ENCODE data around the gene EPHA5.

The EPHA5 gene

DNA sequence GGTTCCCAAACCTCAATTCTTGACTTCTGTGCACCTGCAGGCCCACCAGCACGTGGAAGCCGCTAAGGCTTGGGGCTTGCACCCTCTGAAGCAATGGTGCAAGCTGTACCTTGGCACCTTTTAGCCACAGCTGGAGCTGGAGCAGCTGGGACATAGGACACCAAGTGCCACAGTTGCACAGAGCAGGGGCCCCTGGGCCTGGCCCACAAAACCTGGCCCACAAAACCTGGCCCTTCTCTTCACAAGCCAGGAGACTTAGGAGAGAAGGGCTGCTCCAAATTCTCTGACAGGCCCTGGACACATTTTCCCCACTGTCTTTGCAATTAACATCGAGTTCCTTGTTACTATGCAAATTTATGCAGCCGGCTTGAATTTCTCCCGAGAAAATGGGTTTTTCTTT lies 197.8 kb downstream of the EPHA5 start:
- no peaks in the 10 kb centered on the region for H3K27me3 Mint-ChIP-seq
- ATAC-seq = no peak
- no peak overlapping the region for H3K4me3 Mint-ChIP-seq
- no peaks in the 10 kb centered on the region for H3K36me3 Mint-ChIP-seq
- no peaks in the 10 kb centered on the region for H3K4me1 Mint-ChIP-seq
- H3K9me3 Mint-ChIP-seq = no peaks in the 10 kb centered on the region
- no peak overlapping the region for H3K27ac Mint-ChIP-seq

GRCh38 chr4:65467068-65467680 lies 203.1 kb downstream of the EPHA5 start:
- Mint-ChIP-seq H3K36me3 (no peaks in the 10 kb centered on the region), H3K4me3 (no peak overlapping the region), H3K27ac (no peak overlapping the region), H3K4me1 (no peaks in the 10 kb centered on the region), H3K27me3 (no peaks in the 10 kb centered on the region), H3K9me3 (no peaks in the 10 kb centered on the region)
- ATAC-seq = no peak

DNA sequence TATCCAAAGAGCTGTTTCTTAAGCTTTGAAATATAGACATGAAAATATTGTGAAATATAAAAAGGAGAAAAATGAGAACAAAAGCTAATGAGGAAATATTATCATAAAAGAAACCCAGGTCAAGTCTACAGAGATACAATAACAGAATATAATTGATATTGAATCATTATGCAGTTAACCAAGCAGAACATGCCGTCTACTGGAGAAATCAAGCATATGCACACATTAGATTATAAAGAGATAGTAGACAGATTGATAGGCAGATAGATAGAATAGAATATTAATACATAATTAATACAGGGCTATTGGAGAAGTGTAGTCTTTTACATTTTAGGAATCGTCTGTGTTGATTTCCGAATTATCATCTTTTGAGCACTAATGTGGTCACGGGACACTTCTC lies 208.5 kb downstream of the EPHA5 start:
- Mint-ChIP-seq H3K9me3 (no peaks in the 10 kb centered on the region), H3K27ac (no peak overlapping the region), H3K4me3 (no peak overlapping the region), H3K4me1 (no peaks in the 10 kb centered on the region), H3K36me3 (no peaks in the 10 kb centered on the region), H3K27me3 (no peaks in the 10 kb centered on the region)
- no peak for ATAC-seq

GRCh38 chr4:65457011-65457410 lies 213.3 kb downstream of the EPHA5 start:
- no peaks in the 10 kb centered on the region for H3K27me3 Mint-ChIP-seq
- no peaks in the 10 kb centered on the region for H3K9me3 Mint-ChIP-seq
- no peak for ATAC-seq
- H3K4me1 Mint-ChIP-seq = no peaks in the 10 kb centered on the region
- H3K4me3 Mint-ChIP-seq = no peak overlapping the region
- H3K27ac Mint-ChIP-seq = no peak overlapping the region
- H3K36me3 Mint-ChIP-seq = no peaks in the 10 kb centered on the region

GRCh38 chr4:65456579-65456978 lies 213.7 kb downstream of the EPHA5 start:
- Mint-ChIP-seq H3K27ac (no peak overlapping the region), H3K4me3 (no peak overlapping the region), H3K36me3 (no peaks in the 10 kb centered on the region), H3K4me1 (no peaks in the 10 kb centered on the region), H3K9me3 (no peaks in the 10 kb centered on the region), H3K27me3 (no peaks in the 10 kb centered on the region)
- ATAC-seq = no peak

- no peaks in the 10 kb centered on the region for H3K27me3 Mint-ChIP-seq
- H3K4me1 Mint-ChIP-seq = no peaks in the 10 kb centered on the region
- H3K27ac Mint-ChIP-seq = no peak overlapping the region
- no peak for ATAC-seq
- no peaks in the 10 kb centered on the region for H3K9me3 Mint-ChIP-seq
- no peak overlapping the region for H3K4me3 Mint-ChIP-seq
- no peaks in the 10 kb centered on the region for H3K36me3 Mint-ChIP-seq
Observed at GRCh38 chr4:65453398-65453797, 216.9 kb downstream of the EPHA5 start.

DNA sequence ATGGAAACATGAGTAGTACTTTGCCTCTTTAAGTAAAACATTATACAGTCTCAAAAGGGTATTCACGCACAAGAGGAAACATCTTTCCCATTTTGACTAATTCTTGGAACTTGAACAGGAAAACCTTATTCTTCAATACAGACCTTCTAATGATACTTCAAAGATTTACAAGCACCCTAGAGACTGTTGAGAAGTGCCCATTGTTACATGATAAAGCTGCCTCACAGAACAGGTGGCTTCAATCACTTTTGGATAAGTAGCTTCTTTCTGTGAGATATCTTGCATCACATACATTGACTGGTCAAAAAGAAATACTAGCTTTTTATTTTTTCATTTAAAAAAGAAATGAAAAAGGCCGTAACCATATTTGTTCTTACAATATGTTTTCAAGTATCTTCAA lies 219.4 kb downstream of the EPHA5 start:
- H3K27ac Mint-ChIP-seq = no peak overlapping the region
- no peaks in the 10 kb centered on the region for H3K36me3 Mint-ChIP-seq
- H3K4me1 Mint-ChIP-seq = no peaks in the 10 kb centered on the region
- no peak overlapping the region for H3K4me3 Mint-ChIP-seq
- no peaks in the 10 kb centered on the region for H3K9me3 Mint-ChIP-seq
- H3K27me3 Mint-ChIP-seq = no peaks in the 10 kb centered on the region
- ATAC-seq = no peak

DNA sequence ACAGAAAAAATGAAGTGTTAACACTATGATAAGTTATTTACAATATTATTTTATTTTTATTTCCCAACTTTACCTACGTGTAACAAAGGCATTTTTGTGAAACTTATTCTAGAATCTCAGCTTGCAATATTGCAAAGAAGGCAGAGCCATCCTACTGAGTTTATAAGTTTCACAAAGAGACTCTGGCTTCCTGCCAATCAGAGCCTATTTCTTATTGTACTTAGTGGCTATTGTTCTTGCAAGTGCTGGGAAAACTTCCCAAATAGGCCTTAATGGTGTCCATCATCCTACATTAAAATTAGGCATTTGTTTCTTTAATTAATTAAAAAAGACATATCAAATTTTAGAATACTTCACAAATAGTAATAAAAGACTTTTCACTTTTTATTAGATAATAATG lies 233.2 kb downstream of the EPHA5 start:
- Mint-ChIP-seq H3K27me3 (no peaks in the 10 kb centered on the region), H3K4me1 (no peaks in the 10 kb centered on the region), H3K4me3 (no peak overlapping the region)

DNA sequence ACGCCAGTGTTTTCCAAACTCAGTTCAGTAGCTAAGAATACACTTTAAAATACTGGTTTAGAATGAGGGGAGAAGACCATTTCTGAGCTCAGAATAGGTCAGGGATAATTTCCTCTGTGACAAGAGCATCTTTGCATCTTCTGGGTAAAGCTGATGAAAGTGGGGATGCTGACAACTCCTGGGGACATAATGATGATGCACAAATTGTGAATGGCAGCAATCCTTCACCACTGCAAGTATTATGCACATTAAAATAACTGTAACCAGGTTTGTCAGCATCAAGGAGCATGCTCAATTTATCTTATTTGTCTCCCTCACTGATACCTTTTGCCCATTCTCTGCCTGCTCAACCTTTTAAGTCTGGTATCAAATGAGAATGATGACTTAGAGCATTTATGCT lies 248.2 kb downstream of the EPHA5 start:
- ATAC-seq = no peak
- no peak overlapping the region for H3K27ac Mint-ChIP-seq
- no peaks in the 10 kb centered on the region for H3K36me3 Mint-ChIP-seq

More for the DNA sequence above, 233.2 kb downstream of the EPHA5 start:
- H3K27ac Mint-ChIP-seq = no peak overlapping the region
- ATAC-seq = no peak
- no peaks in the 10 kb centered on the region for H3K36me3 Mint-ChIP-seq
- no peaks in the 10 kb centered on the region for H3K9me3 Mint-ChIP-seq

GRCh38 chr4:65420036-65420435 lies 250.3 kb downstream of the EPHA5 start:
- Mint-ChIP-seq H3K36me3 (no peaks in the 10 kb centered on the region), H3K4me3 (no peak overlapping the region), H3K27me3 (no peaks in the 10 kb centered on the region), H3K4me1 (no peaks in the 10 kb centered on the region), H3K27ac (no peak overlapping the region), H3K9me3 (no peaks in the 10 kb centered on the region)
- ATAC-seq = no peak

More for the DNA sequence above, 248.2 kb downstream of the EPHA5 start:
- no peaks in the 10 kb centered on the region for H3K9me3 Mint-ChIP-seq
- H3K4me1 Mint-ChIP-seq = no peaks in the 10 kb centered on the region
- no peak overlapping the region for H3K4me3 Mint-ChIP-seq
- H3K27me3 Mint-ChIP-seq = no peaks in the 10 kb centered on the region

DNA sequence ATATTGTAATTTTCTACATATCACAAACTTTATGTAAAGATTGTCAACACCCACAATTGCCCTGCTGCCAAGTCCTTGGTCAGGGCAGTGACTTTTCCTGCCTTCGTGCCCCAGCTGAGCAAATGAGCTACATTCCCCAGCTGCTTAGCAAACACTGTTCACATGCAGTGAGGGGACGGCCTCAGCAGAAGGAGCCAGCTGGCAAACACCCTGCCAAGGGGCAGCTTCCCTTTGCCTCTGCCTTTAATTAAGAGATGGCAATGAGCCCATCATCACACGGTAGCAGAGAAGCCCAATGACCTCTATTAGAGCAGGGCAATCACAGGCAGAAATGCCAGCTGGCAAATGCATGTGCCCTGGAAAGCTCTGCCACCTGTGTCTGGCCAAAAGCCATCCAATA lies 253.4 kb downstream of the EPHA5 start:
- Mint-ChIP-seq H3K4me3 (no peak overlapping the region), H3K36me3 (no peaks in the 10 kb centered on the region), H3K27ac (no peak overlapping the region), H3K9me3 (no peaks in the 10 kb centered on the region), H3K27me3 (no peaks in the 10 kb centered on the region), H3K4me1 (no peaks in the 10 kb centered on the region)
- no peak for ATAC-seq

- no peaks in the 10 kb centered on the region for H3K4me1 Mint-ChIP-seq
- no peak overlapping the region for H3K4me3 Mint-ChIP-seq
- no peak for ATAC-seq
- no peaks in the 10 kb centered on the region for H3K9me3 Mint-ChIP-seq
- no peaks in the 10 kb centered on the region for H3K27me3 Mint-ChIP-seq
- no peaks in the 10 kb centered on the region for H3K36me3 Mint-ChIP-seq
- H3K27ac Mint-ChIP-seq = no peak overlapping the region
Observed at GRCh38 chr4:65407483-65407882, 262.8 kb downstream of the EPHA5 start.

DNA sequence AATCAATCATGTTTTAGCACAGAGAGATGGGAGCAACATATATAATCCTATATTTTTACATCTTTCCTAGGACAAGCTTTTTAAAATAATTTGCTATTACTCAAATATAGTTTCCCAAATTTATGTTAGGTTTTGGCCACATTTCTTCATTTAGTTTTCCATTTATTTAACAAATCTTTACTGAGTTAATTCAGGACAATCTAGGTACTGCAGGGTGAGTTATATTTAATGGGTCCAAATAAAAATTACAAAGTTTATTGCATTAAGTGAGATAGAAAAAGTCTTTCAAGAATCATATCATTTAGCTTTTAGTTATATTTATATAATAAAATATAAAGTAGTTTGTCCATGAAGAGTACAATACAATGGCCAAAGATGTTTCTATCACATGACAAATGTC lies 269.2 kb downstream of the EPHA5 start:
- Mint-ChIP-seq H3K27me3 (no peaks in the 10 kb centered on the region), H3K9me3 (peaks cover 6% of the 10 kb centered on the region), H3K4me3 (no peak overlapping the region), H3K4me1 (no peaks in the 10 kb centered on the region), H3K36me3 (no peaks in the 10 kb centered on the region), H3K27ac (no peak overlapping the region)
- no peak for ATAC-seq

GRCh38 chr4:65399084-65399483 lies 271.2 kb downstream of the EPHA5 start:
- no peaks in the 10 kb centered on the region for H3K36me3 Mint-ChIP-seq
- peaks cover 6% of the 10 kb centered on the region for H3K9me3 Mint-ChIP-seq
- ATAC-seq = no peak
- no peaks in the 10 kb centered on the region for H3K27me3 Mint-ChIP-seq
- no peak overlapping the region for H3K27ac Mint-ChIP-seq
- no peak overlapping the region for H3K4me3 Mint-ChIP-seq
- H3K4me1 Mint-ChIP-seq = no peaks in the 10 kb centered on the region

DNA sequence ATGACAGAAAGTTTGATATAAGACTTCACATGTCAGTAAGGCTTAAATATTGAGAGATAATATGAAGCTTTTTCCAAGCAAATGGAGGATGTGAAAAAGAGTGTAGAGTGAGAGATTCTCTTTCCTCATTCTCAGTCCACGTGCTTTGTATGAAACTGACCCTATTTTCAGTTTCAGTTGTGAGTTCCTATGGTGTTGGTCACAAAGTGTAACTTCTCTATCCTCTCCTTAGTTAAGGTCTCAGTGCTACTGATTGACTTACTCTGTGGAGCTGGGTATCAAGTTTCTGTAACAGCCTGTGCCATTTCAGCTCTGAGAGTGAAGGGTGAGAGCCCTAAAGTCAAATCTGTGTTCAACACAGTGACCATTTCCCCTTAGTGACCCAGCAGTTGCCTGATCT lies 277.2 kb downstream of the EPHA5 start:
- no peak for ATAC-seq

DNA sequence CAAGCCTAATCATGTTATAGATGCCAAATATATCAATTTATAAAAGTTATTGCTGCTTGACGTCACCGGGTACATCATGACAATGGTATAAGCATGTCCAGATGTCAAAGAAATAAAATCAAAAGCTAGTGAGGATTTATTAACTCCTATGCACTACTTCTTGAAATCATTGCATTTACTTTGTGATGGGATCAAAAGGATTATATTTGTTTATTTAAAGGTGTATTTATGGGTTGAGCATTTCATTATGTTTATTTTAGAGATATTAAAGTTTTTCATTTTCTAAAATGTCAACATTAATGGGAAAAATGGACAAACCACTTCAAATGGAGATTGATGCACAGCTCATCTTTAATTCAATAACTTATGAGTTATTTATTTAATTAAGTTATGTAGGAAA lies 277.8 kb downstream of the EPHA5 start:
- no peak for ATAC-seq
- Mint-ChIP-seq H3K4me1 (no peaks in the 10 kb centered on the region), H3K36me3 (no peaks in the 10 kb centered on the region), H3K27me3 (no peaks in the 10 kb centered on the region), H3K4me3 (no peak overlapping the region), H3K27ac (no peak overlapping the region), H3K9me3 (no peaks in the 10 kb centered on the region)

More for the DNA sequence above, 277.2 kb downstream of the EPHA5 start:
- Mint-ChIP-seq H3K36me3 (no peaks in the 10 kb centered on the region), H3K4me3 (no peak overlapping the region), H3K27ac (no peak overlapping the region), H3K27me3 (no peaks in the 10 kb centered on the region), H3K4me1 (no peaks in the 10 kb centered on the region), H3K9me3 (no peaks in the 10 kb centered on the region)

DNA sequence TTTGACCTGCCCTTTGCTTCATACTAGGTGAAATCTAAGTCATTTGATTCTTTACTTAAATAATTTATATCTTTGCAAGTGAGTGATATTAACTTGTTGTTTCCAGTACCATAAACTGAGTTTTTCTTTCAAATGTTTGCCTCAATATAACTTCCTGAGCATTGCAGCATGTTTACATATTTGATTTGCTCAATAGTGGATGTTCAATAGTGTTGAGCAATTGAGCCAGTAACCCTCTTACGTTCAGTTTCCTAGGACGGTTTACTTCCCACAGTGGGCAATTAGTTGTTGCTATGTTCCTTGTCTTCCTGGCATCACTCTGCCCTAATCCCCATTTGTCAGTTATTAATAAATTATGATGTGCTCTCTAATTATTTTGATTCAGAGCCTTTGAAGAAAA lies 278.5 kb downstream of the EPHA5 start:
- no peaks in the 10 kb centered on the region for H3K4me1 Mint-ChIP-seq
- H3K36me3 Mint-ChIP-seq = no peaks in the 10 kb centered on the region
- H3K4me3 Mint-ChIP-seq = no peak overlapping the region
- H3K27ac Mint-ChIP-seq = no peak overlapping the region
- no peak for ATAC-seq
- no peaks in the 10 kb centered on the region for H3K9me3 Mint-ChIP-seq
- no peaks in the 10 kb centered on the region for H3K27me3 Mint-ChIP-seq
